GM12878 (cell line): Measurements from ENCODE around the gene LRRK1. TPM values are rescaled to one million over a fixed set of nuclear protein-coding genes. Genes with fewer than 3 reads are reported as not detected.

Source experiments
- ATAC-seq: fragments of 200-7000 bp; cut with Tn5 transposase; 3 replicates; pipeline ENCODE4 v1.9.1; 2020; ENCODE audit warnings: mild to moderate bottlenecking, moderate library complexity
- BruUV-seq: library from RNA; stranded (reverse); fragments of 400-500 nt; replicated peaks from 2 replicates; lab custom pipeline; 2021; lab: Mats Ljungman, UMichigan
- CTCF ChIA-PET: fragments of 300-600 bp; sonication (Branson Sonifier 250); formaldehyde crosslinking; extraction: SDS; loops from one replicate; lab custom pipeline; 2021; ENCODE audit warnings: inconsistent platforms; lab: Yijun Ruan, JAX
- POLR2A ChIA-PET: fragments of 350-600 bp; formaldehyde crosslinking; extraction: SDS; loops from one replicate; lab custom pipeline; 2021; ENCODE audit warnings: inconsistent platforms; lab: Charles Lee
- RAD21 ChIA-PET: fragments of 300-600 bp; sonication (Branson Sonifier 250); formaldehyde crosslinking; loops from one replicate; lab custom pipeline; 2023; ENCODE audit warnings: antibody characterized with exemption; ENCODE audit not compliant: unreplicated experiment; lab: Charles Lee
- SMC1A ChIA-PET: fragments of 300-600 bp; sonication (Branson Sonifier 250); formaldehyde crosslinking; loops from one replicate; lab custom pipeline; 2023; ENCODE audit not compliant: unreplicated experiment, uncharacterized antibody; lab: Charles Lee
- DNase-seq: peaks from one replicate; pipeline ENCODE4 v3.0.0-alpha.2; 2011; ENCODE audit warnings: low read depth, low spot score
- FAIRE-seq: peaks from 3 replicates; lab custom pipeline; 2011; peaks lifted over from hg19 to GRCh38; lab: Jason Lieb, UNC
- H2AFZ ChIP-seq: 2 replicates; pipeline ENCODE4 v1.6.0; 2011; ENCODE audit warnings: low read depth, low read length, control low read depth; ENCODE audit not compliant: control insufficient read depth
- H3K27ac ChIP-seq: 2 replicates; pipeline ENCODE4 v1.5.1; 2011; ENCODE audit warnings: control low read depth; ENCODE audit not compliant: control insufficient read depth, insufficient read depth
- H3K27me3 ChIP-seq, 2 experiments: replicated peaks in 1 of 2; 2 replicates each; pipeline versions ENCODE4 v1.6.0 to v1.6.1; 2011; ENCODE audit warnings: low read length in 1 of 2; ENCODE audit not compliant: control insufficient read depth in 2 of 2, insufficient read depth in 2 of 2
- H3K36me3 ChIP-seq, 2 experiments: 2 replicates each; pipeline ENCODE4 v1.5.1; 2011; ENCODE audit warnings: low read length in 1 of 2; ENCODE audit not compliant: control insufficient read depth in 2 of 2, insufficient read depth in 2 of 2
- H3K4me1 ChIP-seq: 2 replicates; pipeline ENCODE4 v1.6.1; 2011; ENCODE audit warnings: mild to moderate bottlenecking, low read length, moderate library complexity, mixed read lengths; ENCODE audit not compliant: control insufficient read depth, insufficient read depth
- H3K4me2 ChIP-seq: 2 replicates; pipeline ENCODE4 v1.6.0; 2011; ENCODE audit warnings: control low read depth; ENCODE audit not compliant: control insufficient read depth, insufficient read depth
- H3K4me3 ChIP-seq: fragments of 200-600 bp; sonication (generic); 2 replicates; pipeline ENCODE4 v1.5.1; 2016
- H3K79me2 ChIP-seq: 2 replicates; pipeline ENCODE4 v1.6.0; 2011; ENCODE audit warnings: low read length; ENCODE audit not compliant: control insufficient read depth, insufficient read depth
- H3K9ac ChIP-seq: 2 replicates; pipeline ENCODE4 v1.8.0; 2011; ENCODE audit warnings: low read length, control low read depth, mixed read lengths; ENCODE audit not compliant: control insufficient read depth, insufficient read depth
- H3K9me3 ChIP-seq: replicated peaks from 3 replicates; pipeline ENCODE4 v1.5.1; 2011; ENCODE audit warnings: mild to moderate bottlenecking, low read length; ENCODE audit not compliant: control insufficient read depth, insufficient read depth
- H4K20me1 ChIP-seq: 2 replicates; pipeline ENCODE4 v1.6.0; 2011; ENCODE audit not compliant: control insufficient read depth, insufficient read depth
- ASH2L ChIP-seq: fragments of 300-600, 200-600 bp; sonication (generic); IDR thresholded peaks from 2 replicates; pipeline ENCODE4 v1.6.1; 2017; ENCODE audit warnings: low read depth, mild to moderate bottlenecking, borderline replicate concordance
- E4F1 ChIP-seq: fragments of 450-650 bp; IDR thresholded peaks from 2 replicates; pipeline ENCODE4 v1.6.1; 2018; ENCODE audit warnings: borderline replicate concordance, mild to moderate bottlenecking; ENCODE audit not compliant: partially characterized antibody
- EED ChIP-seq: sonication (generic); IDR thresholded peaks from 2 replicates; pipeline ENCODE4 v1.6.1; 2016; ENCODE audit warnings: antibody characterized with exemption, low read depth
- FOXK2 ChIP-seq: fragments of 450-650 bp; IDR thresholded peaks from 2 replicates; pipeline ENCODE4 v1.6.1; 2017; ENCODE audit warnings: mild to moderate bottlenecking, moderate library complexity
- GABPA ChIP-seq: IDR thresholded peaks from 2 replicates; pipeline ENCODE4 v1.6.1; 2014; ENCODE audit warnings: antibody characterized with exemption, low read depth, mild to moderate bottlenecking, inconsistent platforms
- GATAD2B ChIP-seq: fragments of 450-650 bp; conservative IDR thresholded peaks from 2 replicates; pipeline ENCODE4 v1.6.1; 2017; ENCODE audit warnings: low read depth, mild to moderate bottlenecking, moderate library complexity
- IKZF2 ChIP-seq, 2 experiments: fragments of 450-650 bp; IDR thresholded peaks; 2 replicates each; pipeline ENCODE4 v1.6.1; 2017; ENCODE audit warnings: mild to moderate bottlenecking in 2 of 2, moderate library complexity in 2 of 2
- RCOR1 ChIP-seq: conservative IDR thresholded peaks from 2 replicates; pipeline ENCODE4 v1.6.1; 2012; ENCODE audit warnings: low read depth, low read length, improper control_type of control experiment
- SMARCA5 ChIP-seq: fragments of 450-650 bp; IDR thresholded peaks from 2 replicates; pipeline ENCODE4 v1.6.1; 2017; ENCODE audit warnings: mild to moderate bottlenecking
- TAF1 ChIP-seq: IDR thresholded peaks from 2 replicates; pipeline ENCODE4 v1.6.1; 2011; ENCODE audit warnings: mild to moderate bottlenecking, low read depth, low read length, borderline replicate concordance
- ZNF274 ChIP-seq: IDR thresholded peaks from one replicate; pipeline ENCODE4 v1.8.0; 2011; ENCODE audit not compliant: insufficient read length, insufficient read depth
- whole genome bisulfite sequencing: methylation state at CpG from one replicate; pipeline ENCODE4 v1.1.6; 2016; ENCODE audit warnings: low lambda C conversion rate; ENCODE audit not compliant: insufficient replicate concordance, insufficient coverage; ENCODE audit errors: missing lambda C conversion rate; 5-methylcytosine and 5-hydroxymethylcytosine counted together
- in situ Hi-C: fragments of 300-500 bp; cut with MboI; formaldehyde crosslinking; loops from 9 replicates; pipeline ENCODE4 v1.14.3; 2018; ENCODE audit warnings: mixed read lengths
- intact Hi-C: fragments of 100-400 bp; cut with micrococcal nuclease; formaldehyde crosslinking; loops from one replicate; pipeline ENCODE4 v1.14.2; 2022; ENCODE audit not compliant: unreplicated experiment
- polyA plus RNA-seq, 11 experiments: library from polyadenylated mRNA; depleted of rRNA in 4 of 11; unstranded in 6 of 11; stranded (reverse) in 5 of 11; fragments of >200 nt; fragmentation: Nextera tagmentation in 4 of 11; fragmentation: Illumina TruSeq in 1 of 11; extraction: Ambion mirVana in 4 of 11; extraction: Trizol in 1 of 11; gene quantifications; 1 replicate in 1 of 11; 2 replicates in 10 of 11; pipeline versions ENCODE4 v1.2.1 to v1.2.3, GENCODE V29; 2011 to 2016; ENCODE audit warnings: inconsistent platforms in 2 of 11, missing spikeins in 2 of 11, low read depth in 1 of 11
- total RNA-seq, 4 experiments: library from RNA; depleted of rRNA in 3 of 4; stranded (reverse); fragments of >200 nt in 3 of 4; fragmentation: Illumina TruSeq in 1 of 4; extraction: Trizol in 1 of 4; gene quantifications; 2 replicates each; pipeline versions ENCODE4 v1.2.1 to v1.2.3, GENCODE V29; 2013 to 2021
- TF ChIP-seq, protein P1 (sequence below): fragments of 450-650 bp; formaldehyde crosslinking; IDR thresholded peaks from 2 replicates; pipeline ENCODE4 v1.5.0; 2022; ENCODE audit warnings: mild to moderate bottlenecking, missing genetic modification characterization
- TF ChIP-seq, protein P2 (sequence below): fragments of 450-650 bp; IDR thresholded peaks from 2 replicates; pipeline ENCODE4 v1.6.1; 2016; ENCODE audit warnings: mild to moderate bottlenecking, moderate library complexity, borderline replicate concordance

Gene LRRK1
- total and polyA plus RNA-seq, 10 of the 15 experiments (the other 5 are each of a cell fraction or from before 2014, with no cell fraction given): 2.2 to 58.3 (median 17.9) TPM

DNA sequence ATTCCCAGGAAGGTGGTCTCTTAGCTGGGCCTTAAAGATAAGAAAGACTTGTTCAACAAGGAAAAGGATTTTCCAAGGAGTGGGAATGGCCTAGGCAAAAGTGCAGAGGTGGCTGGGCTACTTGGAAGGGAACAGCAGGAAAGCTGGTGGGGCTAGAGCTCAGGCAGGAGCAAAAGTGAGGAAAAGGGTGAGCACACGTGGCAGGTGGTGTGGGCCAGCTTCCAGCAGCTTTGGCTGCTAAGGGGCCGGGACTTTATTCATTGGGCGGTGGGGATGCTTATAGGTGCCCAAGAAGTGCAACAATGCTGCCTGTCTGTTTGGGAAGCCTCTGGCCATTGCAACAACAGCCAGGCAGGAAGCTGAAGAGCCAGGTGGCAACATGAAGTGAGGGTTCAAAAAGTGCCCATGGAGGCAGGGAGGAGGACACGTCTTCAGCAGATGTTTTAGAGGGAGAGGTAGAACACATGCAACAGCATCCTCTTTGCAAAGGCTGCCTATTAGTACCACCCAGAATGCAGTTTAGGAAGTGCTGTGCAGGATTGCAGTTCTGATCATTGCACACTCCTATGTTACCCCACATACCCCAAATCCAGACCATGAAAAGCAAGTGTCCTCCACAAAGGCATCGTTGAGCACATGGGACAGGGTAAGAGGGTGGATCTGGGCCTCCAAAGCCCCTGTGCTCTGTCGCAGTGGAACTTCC, 25.7 kb upstream of the LRRK1 start (continued):
- TF ChIP-seq ASH2L: no peak

- RAD21 ChIA-PET: no interaction called here
- H3K27me3 ChIP-seq: peaks cover 12 to 13% of the 10 kb centered on the region in 2 experiments
- no peak overlapping the region for H3K9ac ChIP-seq
- no peak overlapping the region for H2AFZ ChIP-seq
- H3K9me3 ChIP-seq: no peaks in the 10 kb centered on the region
- WGBS: 44% methylated on average over 9 of the region's 9 CpGs
- intact Hi-C loops (no loop called here), in situ Hi-C loops (no loop called here)
- H3K79me2 ChIP-seq: no peaks in the 10 kb centered on the region
- POLR2A ChIA-PET: no interaction called here
- DNase-seq (no peak), ATAC-seq (no peak), FAIRE-seq (no peak)
- H3K4me1 ChIP-seq: no peaks in the 10 kb centered on the region
- H3K36me3 ChIP-seq: no peaks in the 10 kb centered on the region
- BruUV-seq: no TSS peak
- SMC1A ChIA-PET: interaction anchor here (0.6 to 1.0 kb wide), 2 partner anchors 11 to 880 kb away, joined by 3 read pairs; no protein-coding TSS in a partner anchor
- no peaks in the 10 kb centered on the region for H4K20me1 ChIP-seq
- H3K4me3 ChIP-seq: no peak overlapping the region
- H3K27ac ChIP-seq: no peak overlapping the region
- CTCF ChIA-PET: no interaction called here
- H3K4me2 ChIP-seq: no peak overlapping the region
- TF ChIP-seq EED (no peak), RCOR1 (no peak), GABPA (no peak), SMARCA5 (no peak), ZNF274 (no peak), IKZF2 (IDR thresholded peaks at IDR 0.05) (no peak), FOXK2 (no peak), E4F1 (no peak), TAF1 (no peak), GATAD2B (no peak)
- TF ChIP-seq, protein P1, sequence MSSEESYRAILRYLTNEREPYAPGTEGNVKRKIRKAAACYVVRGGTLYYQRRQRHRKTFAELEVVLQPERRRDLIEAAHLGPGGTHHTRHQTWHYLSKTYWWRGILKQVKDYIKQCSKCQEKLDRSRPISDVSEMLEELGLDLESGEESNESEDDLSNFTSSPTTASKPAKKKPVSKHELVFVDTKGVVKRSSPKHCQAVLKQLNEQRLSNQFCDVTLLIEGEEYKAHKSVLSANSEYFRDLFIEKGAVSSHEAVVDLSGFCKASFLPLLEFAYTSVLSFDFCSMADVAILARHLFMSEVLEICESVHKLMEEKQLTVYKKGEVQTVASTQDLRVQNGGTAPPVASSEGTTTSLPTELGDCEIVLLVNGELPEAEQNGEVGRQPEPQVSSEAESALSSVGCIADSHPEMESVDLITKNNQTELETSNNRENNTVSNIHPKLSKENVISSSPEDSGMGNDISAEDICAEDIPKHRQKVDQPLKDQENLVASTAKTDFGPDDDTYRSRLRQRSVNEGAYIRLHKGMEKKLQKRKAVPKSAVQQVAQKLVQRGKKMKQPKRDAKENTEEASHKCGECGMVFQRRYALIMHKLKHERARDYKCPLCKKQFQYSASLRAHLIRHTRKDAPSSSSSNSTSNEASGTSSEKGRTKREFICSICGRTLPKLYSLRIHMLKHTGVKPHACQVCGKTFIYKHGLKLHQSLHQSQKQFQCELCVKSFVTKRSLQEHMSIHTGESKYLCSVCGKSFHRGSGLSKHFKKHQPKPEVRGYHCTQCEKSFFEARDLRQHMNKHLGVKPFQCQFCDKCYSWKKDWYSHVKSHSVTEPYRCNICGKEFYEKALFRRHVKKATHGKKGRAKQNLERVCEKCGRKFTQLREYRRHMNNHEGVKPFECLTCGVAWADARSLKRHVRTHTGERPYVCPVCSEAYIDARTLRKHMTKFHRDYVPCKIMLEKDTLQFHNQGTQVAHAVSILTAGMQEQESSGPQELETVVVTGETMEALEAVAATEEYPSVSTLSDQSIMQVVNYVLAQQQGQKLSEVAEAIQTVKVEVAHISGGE (CRISPR knock-in tag): no peak
- TF ChIP-seq, protein P2, sequence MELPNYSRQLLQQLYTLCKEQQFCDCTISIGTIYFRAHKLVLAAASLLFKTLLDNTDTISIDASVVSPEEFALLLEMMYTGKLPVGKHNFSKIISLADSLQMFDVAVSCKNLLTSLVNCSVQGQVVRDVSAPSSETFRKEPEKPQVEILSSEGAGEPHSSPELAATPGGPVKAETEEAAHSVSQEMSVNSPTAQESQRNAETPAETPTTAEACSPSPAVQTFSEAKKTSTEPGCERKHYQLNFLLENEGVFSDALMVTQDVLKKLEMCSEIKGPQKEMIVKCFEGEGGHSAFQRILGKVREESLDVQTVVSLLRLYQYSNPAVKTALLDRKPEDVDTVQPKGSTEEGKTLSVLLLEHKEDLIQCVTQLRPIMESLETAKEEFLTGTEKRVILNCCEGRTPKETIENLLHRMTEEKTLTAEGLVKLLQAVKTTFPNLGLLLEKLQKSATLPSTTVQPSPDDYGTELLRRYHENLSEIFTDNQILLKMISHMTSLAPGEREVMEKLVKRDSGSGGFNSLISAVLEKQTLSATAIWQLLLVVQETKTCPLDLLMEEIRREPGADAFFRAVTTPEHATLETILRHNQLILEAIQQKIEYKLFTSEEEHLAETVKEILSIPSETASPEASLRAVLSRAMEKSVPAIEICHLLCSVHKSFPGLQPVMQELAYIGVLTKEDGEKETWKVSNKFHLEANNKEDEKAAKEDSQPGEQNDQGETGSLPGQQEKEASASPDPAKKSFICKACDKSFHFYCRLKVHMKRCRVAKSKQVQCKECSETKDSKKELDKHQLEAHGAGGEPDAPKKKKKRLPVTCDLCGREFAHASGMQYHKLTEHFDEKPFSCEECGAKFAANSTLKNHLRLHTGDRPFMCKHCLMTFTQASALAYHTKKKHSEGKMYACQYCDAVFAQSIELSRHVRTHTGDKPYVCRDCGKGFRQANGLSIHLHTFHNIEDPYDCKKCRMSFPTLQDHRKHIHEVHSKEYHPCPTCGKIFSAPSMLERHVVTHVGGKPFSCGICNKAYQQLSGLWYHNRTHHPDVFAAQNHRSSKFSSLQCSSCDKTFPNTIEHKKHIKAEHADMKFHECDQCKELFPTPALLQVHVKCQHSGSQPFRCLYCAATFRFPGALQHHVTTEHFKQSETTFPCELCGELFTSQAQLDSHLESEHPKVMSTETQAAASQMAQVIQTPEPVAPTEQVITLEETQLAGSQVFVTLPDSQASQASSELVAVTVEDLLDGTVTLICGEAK: no peak
Observed at GRCh38 chr15:100893964-100894295, 25.2 kb upstream of the LRRK1 start.
